Stimulated activated CD8-positive, alpha-beta memory T cell treated with anti-CD3 and anti-CD28 coated beads, Interleukin-12 subunit alpha, Interleukin-12 subunit beta, amount 100 ng/mL, for 4 hours (primary cell): Measurements from ENCODE around the gene BBS1.
A peak's percentile ranks its signal among the peaks of the same experiment; 100 is the strongest.
"Not testable (repeated sequence)": the region's sequence is repeated elsewhere in the genome, so short reads cannot be mapped to it uniquely, and the experiment has no call there.

Source experiments
- DNase-seq: peaks from one replicate; pipeline ENCODE4 v3.0.0-alpha.2; 2020; ENCODE audit warnings: low read depth

The BBS1 gene

DNA sequence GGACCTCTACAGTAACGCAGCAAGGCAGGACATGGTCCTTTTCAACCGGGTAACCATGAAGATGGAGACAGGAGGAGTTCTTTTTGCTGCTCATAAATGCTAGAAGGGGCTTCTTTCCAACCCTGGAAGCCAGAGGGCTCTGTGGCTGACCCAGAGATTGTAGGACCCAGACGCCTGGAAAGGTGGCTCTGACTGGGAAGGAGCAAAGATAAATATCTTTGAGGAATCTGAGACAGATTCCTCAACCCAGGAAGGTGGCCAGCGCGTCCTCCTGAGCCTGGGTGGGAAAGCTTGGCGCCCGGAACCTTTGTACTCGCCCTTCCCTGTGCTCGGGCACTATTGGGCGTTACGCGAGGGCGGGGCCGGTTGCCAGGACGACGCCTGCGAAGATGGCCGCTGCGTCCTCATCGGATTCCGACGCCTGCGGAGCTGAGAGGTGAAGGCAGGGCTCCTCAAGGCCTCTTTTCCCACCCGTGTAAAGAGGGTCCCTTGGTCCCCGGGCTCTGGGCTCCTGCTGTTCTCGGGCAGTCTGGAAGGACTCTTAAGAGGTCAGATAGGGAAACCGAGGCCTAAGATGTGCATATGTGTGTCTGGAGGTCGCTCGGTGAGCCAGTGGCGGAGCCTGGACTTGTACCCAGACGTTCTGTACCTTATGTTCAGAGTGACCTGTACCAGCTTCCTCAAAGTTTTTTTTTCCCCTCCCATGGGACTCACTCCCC lies at the start of gene BBS1:
BBS1 (plus strand) TSS at position 365 of the 719 bp plus-strand sequence; CDS start at position 390, 25 bp downstream.
- peak; percentile 66 for DNase-seq

DNA sequence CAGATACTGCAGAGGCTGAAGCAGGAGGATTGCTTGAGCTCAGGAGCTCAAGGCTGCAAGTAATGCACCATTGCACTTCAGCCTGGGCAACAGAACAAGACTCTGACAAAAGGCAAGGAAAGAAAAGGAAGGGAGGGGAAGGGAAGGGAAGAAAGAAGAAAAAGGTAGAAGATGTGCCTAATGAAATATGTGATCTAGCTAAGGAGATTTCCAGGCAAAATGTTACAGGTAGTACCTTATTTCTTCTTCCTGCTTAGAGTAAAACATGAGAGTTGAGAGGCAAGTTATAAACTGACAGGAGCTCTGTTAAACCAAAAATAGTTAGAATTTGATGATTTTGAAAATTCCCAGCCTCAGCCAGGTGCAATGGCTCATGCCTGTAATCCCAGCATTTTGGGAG lies 48.4 kb upstream of the BBS1 start:
- DNase-seq: no peak

DNA sequence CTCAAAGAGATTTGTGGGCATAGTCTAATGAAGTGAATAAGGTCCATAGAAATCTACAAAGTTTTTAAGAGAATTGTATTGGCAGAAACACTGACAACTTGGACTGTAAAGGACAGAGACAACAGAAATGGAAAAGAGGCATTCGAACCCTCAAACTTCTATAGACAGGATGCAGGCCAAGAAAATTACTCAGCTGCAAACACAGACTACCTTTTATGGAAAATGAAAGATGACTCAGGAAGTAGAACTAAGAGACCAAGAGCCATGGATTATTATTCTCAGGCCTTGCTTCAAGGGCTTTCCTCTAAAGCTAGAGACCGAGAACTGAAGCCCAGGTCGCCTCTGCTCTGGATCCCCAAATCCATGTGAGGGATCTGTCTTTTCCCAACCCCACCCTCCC lies 47.5 kb upstream of the BBS1 start:
- no peak for DNase-seq

DNA sequence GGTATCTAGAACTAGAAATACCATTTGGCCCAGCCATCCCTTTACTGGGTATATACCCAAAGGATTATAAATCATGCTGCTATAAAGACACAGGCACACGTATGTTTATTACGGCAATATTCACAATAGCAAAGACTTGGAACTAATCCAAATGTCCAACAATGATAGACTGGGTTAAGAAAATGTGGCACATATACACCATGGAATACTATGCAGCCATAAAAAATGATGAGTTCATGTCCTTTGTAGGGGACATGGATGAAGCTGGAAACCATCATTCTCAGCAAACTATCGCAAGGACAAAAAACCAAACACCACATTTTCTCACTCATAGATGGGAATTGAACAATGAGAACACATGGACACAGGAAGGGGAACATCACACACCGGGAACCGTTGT lies 46.3 kb upstream of the BBS1 start:
- DNase-seq: not testable (repeated sequence)

DNA sequence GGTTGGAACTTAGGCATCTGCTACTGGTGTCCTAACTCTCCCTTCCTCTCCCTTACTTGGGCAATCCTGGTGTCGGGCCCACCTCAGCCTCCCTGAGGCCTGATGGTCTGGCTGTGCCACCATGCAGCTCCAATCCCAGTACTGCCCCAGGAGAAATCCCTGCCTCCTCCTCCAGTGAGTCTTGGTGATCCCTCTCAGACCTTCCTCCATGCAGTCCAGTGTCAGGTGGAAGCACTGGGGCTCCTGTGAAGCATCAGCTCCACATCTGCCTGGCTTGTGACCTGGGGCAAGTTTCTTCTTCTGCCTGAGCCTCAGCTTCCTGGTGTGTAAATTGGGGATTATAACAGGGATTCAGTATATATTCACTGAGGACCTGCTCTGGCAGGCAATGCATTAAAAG lies 45.5 kb upstream of the BBS1 start:
- no peak for DNase-seq

DNA sequence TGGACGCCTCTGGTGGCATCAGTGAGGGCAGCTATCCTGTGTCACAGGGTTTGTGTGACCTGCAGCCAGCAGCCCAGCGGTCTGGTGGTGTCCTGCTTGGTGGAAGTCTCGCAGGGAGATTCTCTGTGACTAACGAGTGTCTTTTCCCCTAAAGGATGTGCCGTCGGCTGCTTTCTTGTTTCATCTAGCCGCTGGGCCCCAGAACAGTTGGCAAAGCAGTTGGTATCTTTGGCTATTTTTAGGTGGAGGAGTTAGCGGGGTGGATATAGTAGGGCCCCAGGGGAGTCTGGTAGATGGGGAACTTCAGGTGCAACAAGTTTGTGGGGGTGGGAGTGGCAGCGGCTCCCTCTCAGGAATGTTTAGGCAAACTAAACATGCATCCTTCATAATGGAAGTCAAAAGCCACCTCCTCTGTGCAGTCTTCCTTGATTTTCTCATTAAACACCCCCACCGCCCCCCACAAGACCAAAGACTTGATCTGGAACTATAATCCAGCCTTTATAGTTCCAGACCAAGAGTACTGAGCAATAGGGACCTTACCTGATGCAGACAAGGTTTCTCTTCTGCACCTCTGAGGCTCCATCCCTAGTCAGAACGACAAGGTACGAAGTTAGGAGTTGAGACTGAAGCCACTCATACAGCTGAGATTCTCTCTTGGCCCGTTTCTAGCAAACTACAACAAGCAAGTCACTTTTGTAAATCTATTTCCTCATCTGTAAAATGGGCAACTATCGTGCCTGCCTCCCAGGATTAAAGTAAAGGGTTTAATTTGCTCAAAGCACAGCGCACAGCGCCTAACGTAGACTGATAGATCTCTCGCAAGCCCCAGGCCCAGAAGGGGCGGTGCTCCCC lies 44.8 kb upstream of the BBS1 start:
- DNase-seq: no peak

DNA sequence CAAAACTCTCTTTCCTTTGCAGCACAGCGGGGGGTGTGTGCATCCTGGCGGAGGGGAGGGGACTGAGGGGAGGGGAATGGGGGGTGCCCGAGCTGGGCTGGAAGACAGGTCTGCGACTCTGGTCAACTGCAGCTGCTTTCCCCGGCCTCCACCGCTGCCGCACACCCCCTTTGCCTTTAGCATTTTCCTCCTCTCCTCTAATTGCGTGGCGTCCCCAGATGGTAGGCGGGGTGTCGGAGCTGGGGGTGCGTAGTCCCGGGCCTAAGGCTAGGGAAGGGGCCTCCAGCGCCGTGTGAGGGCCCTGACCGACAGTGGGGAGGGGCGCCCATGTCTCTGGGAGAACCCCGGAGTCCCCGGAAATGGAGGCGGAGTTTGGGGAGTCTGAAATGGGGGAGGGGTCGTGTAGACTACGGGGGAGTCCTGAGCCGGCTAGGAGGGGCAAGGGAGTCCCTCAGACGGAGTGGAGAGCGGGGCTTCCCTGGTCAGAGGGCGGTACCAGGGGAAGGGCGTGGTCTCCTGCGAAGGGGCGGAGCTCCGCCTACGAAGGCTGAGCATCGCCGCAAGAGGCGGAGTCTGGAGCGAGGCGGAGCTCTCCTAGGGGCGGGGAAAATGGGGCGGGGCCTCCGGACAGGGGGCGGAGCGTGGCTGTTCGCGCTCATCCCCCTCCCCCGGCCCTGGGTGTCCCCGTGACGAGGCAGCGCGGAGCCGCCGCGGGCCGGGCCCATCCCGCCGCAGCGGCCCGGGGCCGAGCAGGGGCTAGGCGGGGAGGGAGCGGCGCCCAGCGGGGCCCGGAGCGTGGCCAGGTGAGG lies 44.0 kb upstream of the BBS1 start, which contains the start of gene PELI3:
PELI3 (plus strand) TSS at position 681 of the 809 bp plus-strand sequence. CDS start 1,224 bp downstream, outside the sequence.
- peak; percentile 89 for DNase-seq

DNA sequence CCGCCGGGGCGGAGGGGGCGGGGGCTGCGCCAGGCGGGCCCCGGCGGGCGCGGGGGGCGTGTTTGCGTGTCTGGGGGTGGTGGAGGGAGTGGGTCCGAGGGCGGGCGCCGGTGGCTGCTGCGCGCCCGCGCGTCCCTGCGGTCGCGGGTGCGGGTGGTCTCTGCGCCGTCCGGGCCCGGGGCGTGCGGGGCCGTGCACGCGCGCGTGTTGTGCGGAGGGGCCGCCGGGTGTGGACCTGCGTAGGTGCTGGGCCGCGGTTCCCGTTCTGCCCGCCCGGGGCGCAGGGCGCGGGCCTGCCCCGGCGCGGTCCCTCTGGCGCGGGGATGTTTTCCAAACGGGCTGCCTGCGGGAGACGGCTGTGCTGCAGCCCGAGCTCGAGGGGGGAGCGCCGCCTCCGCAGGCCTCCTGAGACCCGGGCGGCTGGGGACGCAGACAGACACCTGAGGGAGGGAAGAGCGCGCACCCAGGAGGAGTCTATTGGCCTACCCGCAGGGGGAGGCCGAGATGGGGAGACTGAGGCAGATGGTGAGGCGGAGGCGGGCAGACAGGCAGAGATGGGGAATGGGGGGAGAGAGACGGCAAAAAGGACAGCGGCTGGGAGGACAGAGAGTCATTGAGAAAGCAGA lies 43.3 kb upstream of the BBS1 start:
- DNase-seq: no peak

DNA sequence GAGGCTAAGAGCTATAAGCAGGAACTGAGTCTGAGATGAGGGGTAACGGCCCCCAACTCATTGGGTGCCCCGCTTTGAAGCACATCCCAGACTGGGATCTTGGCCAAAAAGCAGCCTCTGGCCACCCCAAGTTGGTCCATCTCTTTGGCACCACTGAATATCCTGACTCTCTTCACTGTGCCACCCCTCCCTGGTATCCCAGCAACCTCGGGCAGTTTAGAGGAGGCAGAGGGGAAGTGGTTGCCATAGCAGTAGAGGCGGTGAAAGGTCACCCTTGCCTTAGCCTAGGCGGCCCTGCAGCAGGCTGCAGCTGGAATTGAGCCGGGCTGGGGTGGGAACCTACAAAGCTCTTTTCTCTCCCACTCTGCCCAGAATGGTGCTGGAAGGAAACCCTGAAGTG lies 42.7 kb upstream of the BBS1 start:
- no peak for DNase-seq

DNA sequence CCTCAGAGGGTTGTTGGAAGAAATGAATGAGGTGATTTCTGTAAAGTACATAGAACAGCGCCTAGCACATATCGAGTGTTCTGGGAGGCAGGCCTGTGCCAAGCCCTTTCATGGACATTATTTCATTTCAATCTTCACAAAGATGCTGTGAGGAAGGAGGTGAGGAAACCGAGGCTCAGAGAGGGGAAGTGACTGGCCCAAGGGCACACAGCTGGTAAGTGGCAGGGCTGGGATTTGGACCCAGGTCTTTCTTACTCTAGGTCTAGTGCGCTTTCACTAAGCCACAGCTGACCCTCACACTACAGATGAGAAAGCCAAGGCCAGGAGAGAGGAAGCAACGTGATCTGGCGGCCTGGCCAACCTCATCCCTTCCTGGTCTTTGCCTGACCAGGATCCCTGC lies 41.7 kb upstream of the BBS1 start:
- DNase-seq: no peak

DNA sequence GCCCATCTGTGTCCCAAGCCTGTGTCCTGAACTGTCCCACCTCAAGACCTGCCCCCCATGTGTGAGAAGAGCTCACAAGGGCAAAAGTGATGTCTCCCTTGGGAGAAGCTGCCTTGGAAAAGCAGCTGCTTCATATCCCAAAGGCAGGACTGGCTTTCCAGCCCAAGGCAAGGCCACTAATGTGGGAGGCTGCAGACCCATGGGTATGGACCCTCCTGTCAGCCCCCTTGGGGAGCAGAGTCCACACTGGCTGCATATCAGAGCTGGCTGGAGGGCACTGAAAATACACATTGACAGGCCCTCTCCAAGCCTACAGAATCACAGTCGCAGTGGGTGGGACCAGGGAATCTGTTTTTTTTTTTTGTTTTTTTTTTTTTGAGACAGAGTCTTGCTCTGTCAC lies 41.0 kb upstream of the BBS1 start:
- no peak for DNase-seq

DNA sequence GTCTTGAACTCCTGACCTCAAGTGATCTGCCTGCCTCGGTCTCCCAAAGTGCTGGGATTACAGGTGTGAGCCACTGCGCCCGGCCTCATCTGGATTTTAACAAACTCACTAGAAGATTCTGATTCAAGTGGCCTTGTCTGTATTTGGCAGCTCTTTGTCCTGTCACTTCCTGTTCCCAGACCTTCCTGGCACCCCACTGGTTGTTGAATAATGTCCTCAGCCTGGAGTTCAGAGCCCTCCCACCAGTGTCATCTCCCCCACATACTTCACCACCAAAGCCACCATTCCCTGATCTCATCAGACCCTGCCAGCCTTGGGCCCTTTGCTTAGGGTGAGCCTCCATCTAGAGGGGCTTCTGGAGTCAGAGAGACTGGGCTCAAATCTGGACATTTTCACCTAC lies 40.4 kb upstream of the BBS1 start:
- DNase-seq: no peak

DNA sequence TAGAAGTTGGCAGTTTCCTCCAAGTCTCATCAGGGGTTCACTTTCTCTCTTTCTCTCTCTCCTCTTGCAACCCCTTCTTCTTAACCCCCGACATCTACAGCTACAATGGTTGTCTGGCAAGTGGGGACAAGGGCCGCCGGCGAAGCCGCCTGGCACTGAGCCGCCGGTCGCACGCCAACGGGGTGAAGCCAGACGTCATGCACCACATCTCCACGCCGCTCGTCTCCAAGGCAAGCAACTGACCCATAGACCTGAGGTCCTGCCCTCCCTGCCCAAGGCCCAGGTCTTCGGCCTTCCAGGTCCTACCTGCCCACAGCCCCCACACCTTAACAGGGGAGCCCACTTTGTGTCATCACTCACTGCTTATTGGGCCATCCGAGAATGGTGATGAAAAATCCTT lies 39.3 kb upstream of the BBS1 start:
- no peak for DNase-seq

DNA sequence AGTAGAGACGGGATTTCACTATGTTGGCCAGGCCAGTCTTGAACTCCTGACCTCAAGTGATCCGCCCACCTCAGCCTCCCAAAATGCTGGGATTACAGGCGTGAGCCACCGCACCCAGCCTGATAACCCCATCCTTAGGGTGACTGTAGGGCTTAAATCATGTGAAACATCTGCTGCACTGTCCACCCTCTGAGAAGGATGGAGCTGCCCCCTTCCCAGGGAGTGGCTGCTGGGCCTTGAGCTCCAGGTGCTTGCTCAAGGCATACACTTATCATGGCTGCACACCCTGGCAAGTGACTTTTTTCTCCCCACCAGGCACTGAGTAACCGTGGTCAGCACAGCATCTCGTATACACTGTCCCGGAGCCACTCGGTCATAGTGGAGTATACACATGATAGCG lies 38.4 kb upstream of the BBS1 start:
- DNase-seq: no peak

DNA sequence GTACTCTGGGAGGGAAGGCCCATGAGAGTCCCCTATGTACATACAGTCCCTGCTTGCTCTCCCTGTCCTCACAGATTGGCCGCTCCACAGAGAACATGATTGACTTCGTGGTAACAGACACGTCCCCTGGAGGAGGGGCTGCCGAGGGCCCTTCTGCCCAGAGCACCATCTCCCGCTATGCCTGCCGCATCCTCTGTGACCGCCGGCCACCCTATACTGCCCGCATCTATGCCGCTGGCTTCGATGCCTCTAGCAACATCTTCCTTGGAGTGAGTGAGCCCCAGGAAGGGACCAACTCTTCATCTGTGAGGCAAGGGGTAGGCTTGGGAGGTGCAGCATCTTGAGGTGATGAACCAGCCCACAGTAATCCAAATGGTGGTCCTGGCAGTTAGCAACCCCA lies 37.3 kb upstream of the BBS1 start:
- no peak for DNase-seq

DNA sequence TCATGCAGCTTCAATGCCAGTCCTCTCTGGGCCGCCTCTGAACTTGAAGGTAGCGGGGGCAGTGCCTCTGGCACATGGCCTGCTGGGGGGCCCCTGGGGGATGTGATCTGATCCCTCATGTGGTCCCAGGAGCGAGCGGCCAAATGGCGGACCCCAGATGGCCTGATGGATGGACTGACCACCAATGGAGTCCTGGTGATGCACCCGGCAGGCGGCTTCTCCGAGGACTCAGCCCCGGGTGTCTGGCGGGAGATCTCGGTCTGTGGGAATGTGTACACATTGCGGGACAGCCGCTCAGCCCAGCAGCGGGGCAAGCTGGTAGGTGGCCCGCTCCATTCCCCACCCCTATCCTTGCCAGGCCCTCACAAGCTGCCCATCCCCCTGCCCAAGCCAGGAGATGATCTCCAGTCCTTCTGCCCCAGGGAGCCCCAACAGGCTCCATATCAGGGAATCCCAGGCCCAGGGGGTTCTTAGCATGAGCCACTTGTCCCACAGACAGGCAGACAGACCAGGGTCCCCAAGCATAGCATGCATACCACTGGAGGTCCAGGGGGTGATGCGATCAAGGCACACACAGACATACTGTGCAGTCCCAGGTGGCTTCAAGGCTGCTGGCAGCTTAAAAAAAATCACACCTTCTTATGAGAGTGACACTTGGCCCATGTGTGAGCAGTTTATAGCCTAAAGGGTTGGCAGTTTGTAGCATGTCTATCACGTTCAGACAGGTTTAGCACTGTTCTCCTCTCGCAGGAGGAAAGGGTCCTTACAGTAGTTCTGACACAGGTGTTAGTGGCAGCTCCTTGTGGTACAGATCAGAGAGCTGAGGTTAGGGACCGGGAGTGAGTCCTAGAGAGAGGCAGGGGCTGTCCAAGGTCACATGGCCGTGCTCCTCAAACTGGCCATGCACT lies 36.6 kb upstream of the BBS1 start:
- no peak for DNase-seq

DNA sequence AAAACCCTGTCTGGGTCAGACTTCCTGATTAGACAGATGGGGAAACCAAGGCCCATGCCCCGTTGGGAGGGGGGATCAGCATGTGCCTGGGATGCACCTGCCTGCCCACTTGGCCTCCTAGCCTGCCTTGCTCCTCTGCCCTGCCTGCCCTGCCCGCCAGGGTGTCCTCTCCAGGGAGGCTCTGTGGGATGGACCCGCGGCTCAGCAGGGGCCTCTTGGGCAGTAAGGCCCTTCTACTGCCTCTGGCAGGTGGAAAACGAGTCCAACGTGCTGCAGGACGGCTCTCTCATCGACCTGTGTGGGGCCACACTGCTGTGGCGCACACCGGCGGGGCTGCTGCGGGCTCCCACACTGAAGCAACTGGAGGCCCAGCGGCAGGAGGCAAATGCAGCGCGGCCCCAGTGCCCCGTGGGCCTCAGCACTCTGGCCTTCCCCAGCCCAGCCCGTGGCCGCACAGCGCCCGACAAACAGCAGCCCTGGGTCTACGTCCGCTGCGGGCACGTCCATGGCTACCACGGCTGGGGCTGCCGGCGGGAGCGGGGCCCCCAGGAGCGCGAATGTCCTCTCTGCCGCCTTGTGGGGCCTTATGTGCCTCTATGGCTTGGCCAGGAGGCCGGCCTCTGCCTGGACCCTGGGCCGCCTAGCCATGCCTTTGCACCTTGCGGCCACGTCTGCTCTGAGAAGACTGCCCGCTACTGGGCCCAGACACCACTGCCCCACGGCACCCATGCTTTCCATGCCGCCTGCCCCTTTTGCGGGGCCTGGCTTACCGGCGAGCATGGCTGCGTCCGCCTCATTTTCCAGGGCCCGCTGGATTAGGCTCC lies 34.9 kb upstream of the BBS1 start:
- DNase-seq: no peak

DNA sequence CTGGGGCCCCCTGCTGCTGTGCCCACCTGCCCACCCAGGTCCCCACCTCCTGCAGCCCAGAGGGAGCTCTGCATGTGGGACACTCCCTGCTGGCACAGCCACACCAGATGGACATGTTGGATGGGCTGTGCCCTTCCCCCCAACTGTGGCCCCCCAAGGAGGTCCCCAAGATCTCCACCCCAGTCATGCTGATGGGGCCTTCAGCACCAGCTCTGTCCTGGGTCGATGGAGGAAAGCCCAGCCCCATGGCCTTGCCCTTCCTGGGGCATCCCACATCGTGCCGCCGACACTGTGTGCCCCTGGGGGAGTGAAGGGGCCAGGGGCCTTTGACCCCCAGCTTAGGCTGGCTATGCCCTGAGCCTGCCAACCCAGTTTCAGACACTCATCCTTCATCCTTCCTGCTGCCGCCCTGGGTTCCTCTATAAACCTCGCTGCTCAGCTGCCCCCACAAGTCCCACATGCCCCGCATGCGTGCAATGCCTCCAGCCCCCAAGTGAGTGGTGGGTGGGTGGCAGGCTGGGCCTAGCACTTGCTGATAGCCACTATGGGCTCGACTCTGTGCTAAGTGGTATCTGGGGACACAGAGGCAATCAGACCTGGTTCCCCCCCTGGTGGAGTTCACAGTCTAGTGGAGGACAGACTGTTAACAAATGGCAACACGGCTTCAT lies 34.1 kb upstream of the BBS1 start:
- no peak for DNase-seq

DNA sequence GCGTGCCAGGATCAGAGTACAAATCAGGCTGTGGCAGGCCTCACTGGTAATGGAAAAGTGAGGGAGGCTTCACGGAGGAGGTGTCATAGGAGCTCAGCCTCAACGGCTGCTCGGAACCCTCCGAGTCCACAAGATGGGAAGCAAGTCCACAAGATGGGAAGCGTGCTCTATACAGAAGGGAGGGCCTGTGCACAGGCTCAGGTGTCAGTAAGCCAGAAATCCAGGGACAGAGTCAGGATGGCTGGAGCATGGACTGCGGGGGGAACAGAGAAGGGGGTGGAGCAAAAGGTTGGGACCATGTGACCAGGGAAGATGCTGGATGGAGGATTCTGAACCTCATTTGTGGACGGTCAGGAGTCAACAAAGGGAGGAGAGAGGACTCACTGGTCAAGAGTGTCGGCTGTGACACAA lies 33.6 kb upstream of the BBS1 start:
- no peak for DNase-seq
